Measurements from ENCODE around the gene STAP2.

The STAP2 gene

GRCh38 chr19:4346020-4346383 lies 7.4 kb upstream of the STAP2 start:
- DNase-seq: no peak
- Histone ChIP-seq H3K27ac (no peak overlapping the region), H3K9me3 (ENCODE audit: severe bottlenecking) (no peaks in the 10 kb centered on the region), H3K36me3 (peaks cover 15% of the 10 kb centered on the region), H3K27me3 (ENCODE audit: insufficient read depth, low read depth, severe bottlenecking) (no peaks in the 10 kb centered on the region), H3K4me3 (ENCODE audit: low read depth, low read length) (no peak overlapping the region)
- TF ChIP-seq CTCF (IDR thresholded peaks at IDR 0.05; ENCODE audit: low read depth, low read length): no peak

DNA sequence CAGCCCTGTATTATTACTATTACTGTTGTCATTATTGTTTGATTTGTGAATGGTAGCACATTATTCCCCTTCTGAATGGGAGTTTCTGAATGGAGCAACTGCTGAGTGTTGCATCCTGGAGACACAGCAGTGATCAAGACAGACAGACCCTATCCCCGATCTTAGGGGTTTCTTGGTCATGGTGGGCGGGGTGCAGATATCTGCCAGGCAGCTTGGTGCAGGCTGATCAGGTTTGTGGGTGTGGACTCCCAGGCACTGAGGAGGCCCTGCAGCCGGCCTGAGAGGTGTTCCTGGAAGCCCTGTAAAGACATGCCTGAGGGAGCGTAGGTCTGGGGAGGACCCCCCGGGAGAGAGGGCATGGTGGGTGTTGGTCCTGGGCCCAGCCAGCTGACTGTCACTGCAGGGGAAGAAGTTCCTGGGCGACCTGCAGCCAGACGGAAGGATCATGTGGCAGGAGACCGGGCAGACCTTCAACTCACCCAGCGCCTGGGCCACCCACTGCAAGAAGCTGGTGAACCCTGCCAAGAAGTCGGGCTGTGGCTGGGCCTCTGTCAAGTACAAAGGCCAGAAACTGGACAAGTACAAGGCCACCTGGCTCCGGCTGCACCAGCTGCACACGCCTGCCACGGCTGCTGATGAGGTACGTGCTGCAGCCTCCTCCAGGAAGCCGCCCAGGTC lies 6.9 kb upstream of the STAP2 start:
- no peak for DNase-seq
- Histone ChIP-seq H3K27ac (no peak overlapping the region), H3K9me3 (ENCODE audit: severe bottlenecking) (no peaks in the 10 kb centered on the region), H3K4me3 (ENCODE audit: low read depth, low read length) (no peak overlapping the region), H3K27me3 (ENCODE audit: insufficient read depth, low read depth, severe bottlenecking) (no peaks in the 10 kb centered on the region), H3K36me3 (peaks cover 15% of the 10 kb centered on the region)
- no peak for TF ChIP-seq CTCF (IDR thresholded peaks at IDR 0.05; ENCODE audit: low read depth, low read length)

DNA sequence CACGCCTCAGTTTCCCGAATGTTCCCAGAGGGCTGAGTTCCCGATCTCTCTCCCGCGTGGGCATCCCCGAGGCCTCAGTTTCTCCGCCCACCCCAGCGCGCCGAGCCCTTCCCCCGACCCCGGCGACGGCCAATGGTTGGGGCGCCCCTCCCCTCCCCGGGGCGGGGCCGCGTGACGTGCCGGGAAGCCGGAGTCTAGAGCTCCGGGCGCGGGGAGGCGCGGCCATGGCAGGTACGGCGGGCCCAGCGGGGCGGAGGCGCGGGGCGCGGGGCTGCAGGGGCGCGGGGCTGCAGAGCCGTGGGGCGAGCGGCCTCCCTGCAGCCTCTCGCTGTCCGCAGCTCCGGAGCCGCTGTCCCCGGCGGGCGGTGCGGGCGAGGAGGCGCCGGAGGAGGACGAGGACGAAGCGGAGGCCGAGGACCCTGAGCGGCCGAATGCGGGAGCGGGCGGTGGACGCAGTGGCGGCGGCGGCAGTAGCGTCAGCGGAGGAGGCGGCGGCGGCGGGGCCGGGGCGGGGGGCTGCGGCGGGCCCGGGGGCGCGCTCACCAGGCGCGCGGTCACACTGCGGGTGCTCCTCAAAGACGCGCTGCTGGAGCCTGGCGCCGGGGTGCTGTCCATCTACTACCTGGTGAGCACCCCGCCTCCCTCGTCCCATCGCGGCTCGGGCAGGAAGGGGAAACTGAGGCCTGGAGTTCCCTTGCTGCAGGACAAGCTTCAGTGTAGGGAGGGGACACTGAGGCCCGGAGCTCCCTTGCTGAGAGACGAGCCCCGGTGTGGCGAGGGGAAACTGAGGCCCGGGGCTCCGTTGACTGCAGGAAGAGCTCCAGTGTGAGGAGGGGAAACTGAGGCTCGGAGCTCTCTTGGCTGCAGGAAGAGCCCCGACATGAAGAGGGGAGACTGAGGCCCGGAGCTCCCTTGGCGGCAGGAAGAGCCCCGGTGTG lies 5.0 kb upstream of the STAP2 start, which contains the start of gene MPND:
Gene MPND (plus strand): TSS at position 193 of the 938 bp plus-strand sequence. CDS start 32 bp downstream, at position 225.
- H3K27ac ChIP-seq: peak within 1 kb of the TSS; percentile 87
- peaks cover 8% of the 10 kb centered on the region; the same call in 1 of the 2 replicates for H3K36me3 ChIP-seq
- peak within 1 kb of the TSS; percentile 77 for H3K4me3 ChIP-seq (ENCODE audit: low read depth, low read length)
- H3K27me3 ChIP-seq (ENCODE audit: insufficient read depth, low read depth, severe bottlenecking): no peaks in the 10 kb centered on the region
- peak; percentile 88 for DNase-seq
- H3K9me3 ChIP-seq (ENCODE audit: severe bottlenecking): no peaks in the 10 kb centered on the region
- TF ChIP-seq CTCF (IDR thresholded peaks at IDR 0.05; ENCODE audit: low read depth, low read length): no peak

DNA sequence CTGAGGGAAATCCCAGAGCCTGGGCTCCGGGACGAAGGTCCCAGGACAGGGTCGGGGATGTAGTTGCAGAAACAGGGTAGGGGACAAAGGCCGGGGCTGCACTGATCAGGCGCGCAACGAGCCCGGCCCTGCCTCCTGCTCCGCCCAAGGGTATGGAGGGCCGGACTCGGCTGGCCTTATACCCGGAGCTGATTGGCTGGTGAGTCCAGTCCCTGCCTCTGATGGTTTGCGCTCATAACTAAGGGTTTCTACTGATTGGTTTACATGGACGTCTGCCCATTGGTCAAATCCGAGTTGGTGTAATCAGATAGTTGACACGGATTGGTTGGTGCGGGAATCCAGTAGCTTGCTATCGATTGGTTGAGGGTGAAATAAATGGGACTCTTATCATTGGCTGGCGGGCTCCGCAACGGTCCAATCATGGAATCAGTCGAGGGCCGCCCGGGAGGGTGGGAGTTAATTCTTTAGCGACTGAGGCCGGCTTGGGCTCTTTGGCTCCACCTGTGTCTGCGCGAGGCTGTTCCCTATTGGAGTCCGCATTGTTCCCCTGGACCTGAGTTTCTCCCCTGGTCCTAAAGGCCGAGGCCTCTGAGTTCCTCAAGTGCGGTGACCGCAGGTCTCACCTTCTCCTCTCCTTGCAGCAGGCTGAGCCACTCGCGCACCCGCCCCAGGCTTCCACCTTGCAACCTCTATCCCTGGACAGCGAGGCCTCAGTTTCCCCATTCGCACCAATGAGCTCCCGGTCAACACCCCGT lies 4.2 kb upstream of the STAP2 start:
- no peaks in the 10 kb centered on the region for H3K27me3 ChIP-seq (ENCODE audit: insufficient read depth, low read depth, severe bottlenecking)
- DNase-seq: peak; percentile 92
- H3K9me3 ChIP-seq (ENCODE audit: severe bottlenecking): no peaks in the 10 kb centered on the region
- H3K4me3 ChIP-seq (ENCODE audit: low read depth, low read length): peak overlapping the region; percentile 77
- TF ChIP-seq CTCF (IDR thresholded peaks at IDR 0.05; ENCODE audit: low read depth, low read length): peak; percentile 33
- peak overlapping the region; percentile 87 for H3K27ac ChIP-seq
- peaks cover 8% of the 10 kb centered on the region; the same call in 1 of the 2 replicates for H3K36me3 ChIP-seq

GRCh38 chr19:4342314-4342614 lies 3.6 kb upstream of the STAP2 start:
- Histone ChIP-seq H3K27ac (peak overlapping the region; percentile 82), H3K27me3 (ENCODE audit: insufficient read depth, low read depth, severe bottlenecking) (no peaks in the 10 kb centered on the region)
- no peak for TF ChIP-seq CTCF (IDR thresholded peaks at IDR 0.05; ENCODE audit: low read depth, low read length)

More at GRCh38 chr19:4342314-4342614, 3.6 kb upstream of the STAP2 start:
- DNase-seq: no peak
- Histone ChIP-seq H3K4me3 (ENCODE audit: low read depth, low read length) (peak overlapping the region; percentile 50), H3K9me3 (ENCODE audit: severe bottlenecking) (no peaks in the 10 kb centered on the region), H3K36me3 (peaks cover 8% of the 10 kb centered on the region; the same call in 1 of the 2 replicates)
